B cell (primary cell): Measurements from ENCODE around the gene SDC1.

Source experiments
- EZH2 ChIP-seq: IDR thresholded peaks from 2 replicates; pipeline ENCODE4 v1.6.1; 2012; ENCODE audit warnings: borderline replicate concordance, low read depth, mild to moderate bottlenecking, moderate library complexity, low read length; ENCODE audit not compliant: insufficient read depth, poor library complexity, severe bottlenecking
- TF ChIP-seq, protein P1 (sequence below): fragments of 200-600 bp; IDR thresholded peaks from one replicate; pipeline ENCODE4 v1.8.0; 2022; ENCODE audit warnings: antibody characterized with exemption, mild to moderate bottlenecking

DNA sequence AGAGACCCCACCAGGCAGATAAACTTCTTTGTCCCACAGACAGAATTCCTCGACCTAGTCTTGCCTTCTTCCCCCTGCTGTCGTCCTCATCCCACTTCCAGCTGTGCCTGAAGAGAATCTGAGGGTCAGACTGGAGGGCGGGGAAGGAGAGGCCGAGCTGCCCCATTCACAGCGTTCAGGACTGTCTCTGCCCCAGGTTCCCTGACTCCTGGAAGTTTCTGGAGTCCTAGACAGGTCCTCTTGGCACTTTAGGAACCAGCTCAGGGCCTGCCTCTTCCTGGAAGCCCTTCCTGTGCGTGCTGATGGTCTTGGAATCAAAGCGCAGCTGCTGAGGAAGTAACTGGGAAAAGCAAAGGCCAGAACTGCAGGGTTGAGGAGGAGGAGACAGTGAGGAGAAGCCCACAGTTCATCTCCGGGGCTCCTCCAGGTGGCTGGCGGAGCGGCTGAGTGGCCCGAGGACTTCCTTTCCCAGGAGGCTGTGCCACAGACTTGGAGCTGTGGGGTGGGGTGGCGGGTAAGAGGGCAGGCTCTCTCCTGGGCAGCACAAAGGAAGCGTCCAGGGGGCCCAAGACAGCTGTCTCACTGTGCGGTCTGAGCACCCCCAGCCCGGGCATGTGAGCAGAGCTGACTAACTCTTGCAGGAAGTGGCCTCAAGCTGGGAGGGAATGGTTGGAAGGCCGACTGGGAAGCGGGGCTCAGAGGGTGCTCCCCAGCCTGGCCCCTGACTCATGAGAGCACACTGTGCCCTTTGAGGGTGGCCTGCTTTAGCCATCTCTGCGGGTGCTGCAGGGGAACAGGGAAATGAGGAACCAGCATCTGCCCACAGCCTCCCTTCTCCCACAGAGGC lies 39.5 kb downstream of the SDC1 start:
- TF ChIP-seq, protein P1, sequence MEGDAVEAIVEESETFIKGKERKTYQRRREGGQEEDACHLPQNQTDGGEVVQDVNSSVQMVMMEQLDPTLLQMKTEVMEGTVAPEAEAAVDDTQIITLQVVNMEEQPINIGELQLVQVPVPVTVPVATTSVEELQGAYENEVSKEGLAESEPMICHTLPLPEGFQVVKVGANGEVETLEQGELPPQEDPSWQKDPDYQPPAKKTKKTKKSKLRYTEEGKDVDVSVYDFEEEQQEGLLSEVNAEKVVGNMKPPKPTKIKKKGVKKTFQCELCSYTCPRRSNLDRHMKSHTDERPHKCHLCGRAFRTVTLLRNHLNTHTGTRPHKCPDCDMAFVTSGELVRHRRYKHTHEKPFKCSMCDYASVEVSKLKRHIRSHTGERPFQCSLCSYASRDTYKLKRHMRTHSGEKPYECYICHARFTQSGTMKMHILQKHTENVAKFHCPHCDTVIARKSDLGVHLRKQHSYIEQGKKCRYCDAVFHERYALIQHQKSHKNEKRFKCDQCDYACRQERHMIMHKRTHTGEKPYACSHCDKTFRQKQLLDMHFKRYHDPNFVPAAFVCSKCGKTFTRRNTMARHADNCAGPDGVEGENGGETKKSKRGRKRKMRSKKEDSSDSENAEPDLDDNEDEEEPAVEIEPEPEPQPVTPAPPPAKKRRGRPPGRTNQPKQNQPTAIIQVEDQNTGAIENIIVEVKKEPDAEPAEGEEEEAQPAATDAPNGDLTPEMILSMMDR = no peak
- no peak for TF ChIP-seq EZH2
